Measurements from ENCODE around the gene PNPLA5.
"Not testable (repeated sequence)": the region's sequence is repeated elsewhere in the genome, so short reads cannot be mapped to it uniquely, and the experiment has no call there.

PNPLA5 gene

GRCh38 chr22:43905681-43906080 is 13.9 kb upstream of the PNPLA5 start:
- DNase-seq (ENCODE audit: extremely low spot score) = no peak
- TF ChIP-seq CTCF (IDR thresholded peaks at IDR 0.05; ENCODE audit: control extremely low read depth, extremely low read depth, low read depth, missing control alignments) = no peak
- ChIA-PET POLR2A (no interaction called here), CTCF (interaction anchor here (1.8 kb wide), 1 partner anchor 22 kb away, joined by 10 read pairs; no protein-coding TSS in a partner anchor)

DNA sequence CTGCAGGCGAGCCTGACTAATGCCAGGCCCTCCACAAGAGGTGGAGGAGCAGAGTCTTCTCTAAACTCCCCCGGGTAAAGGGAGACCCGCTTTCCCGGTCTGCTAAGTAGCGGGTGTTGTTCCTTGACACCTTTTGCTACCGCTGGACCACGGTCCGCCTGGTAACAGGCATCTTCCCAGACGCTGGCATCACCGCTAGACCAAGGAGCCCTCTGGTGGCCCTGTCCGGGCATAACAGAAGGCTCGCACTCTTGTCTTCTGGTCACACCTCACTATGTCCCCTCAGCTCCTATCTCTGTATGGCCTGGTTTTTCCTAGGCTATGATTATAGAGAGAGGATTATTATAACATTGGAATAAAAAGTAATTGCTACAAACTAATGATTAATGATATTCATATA is 12.6 kb upstream of the PNPLA5 start:
- CTCF ChIA-PET = interaction anchor here (1.0 kb wide), 1 partner anchor 21 kb away, joined by 3 read pairs; no protein-coding TSS in a partner anchor
- DNase-seq (ENCODE audit: extremely low spot score); POLR2A ChIA-PET: not testable (repeated sequence)

DNA sequence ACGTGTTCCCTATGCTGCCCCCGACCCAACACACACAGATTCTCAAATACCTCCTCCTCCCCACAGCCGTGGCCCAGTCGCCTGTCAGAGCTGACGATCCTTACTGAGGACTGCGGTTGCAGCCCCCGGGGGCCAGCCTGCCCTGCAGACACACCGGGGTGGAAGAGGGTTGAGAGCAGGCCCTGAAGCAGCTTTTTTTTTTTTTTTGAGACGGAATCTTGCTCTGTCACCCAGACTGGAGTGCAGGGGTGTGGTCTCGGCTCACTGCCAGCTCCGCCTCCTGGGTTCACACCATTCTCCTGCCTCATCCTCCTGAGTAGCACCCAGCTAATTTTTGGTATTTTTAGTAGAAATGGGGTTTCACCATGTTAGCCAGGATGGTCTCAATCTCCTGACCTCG is 11.2 kb upstream of the PNPLA5 start:
- CTCF ChIA-PET = interaction anchor here (1.0 to 9.5 kb wide), 3 partner anchors 9 to 19 kb away, joined by 3 to 85 read pairs (median 4); no protein-coding TSS in a partner anchor
- DNase-seq (ENCODE audit: extremely low spot score); POLR2A ChIA-PET: not testable (repeated sequence)

GRCh38 chr22:43901976-43902643 is 10.3 kb upstream of the PNPLA5 start:
- CTCF ChIA-PET = interaction anchor here (9.5 kb wide), 1 partner anchor 18 kb away, joined by 85 read pairs; no protein-coding TSS in a partner anchor
- DNase-seq (ENCODE audit: extremely low spot score) = no peak
- TF ChIP-seq CTCF (IDR thresholded peaks at IDR 0.05; ENCODE audit: control extremely low read depth, extremely low read depth, low read depth, missing control alignments) = no peak
- POLR2A ChIA-PET = no interaction called here

- DNase-seq (ENCODE audit: extremely low spot score) = no peak
- no peak for TF ChIP-seq CTCF (IDR thresholded peaks at IDR 0.05; ENCODE audit: control extremely low read depth, extremely low read depth, low read depth, missing control alignments)
- POLR2A ChIA-PET = no interaction called here
- CTCF ChIA-PET = interaction anchor here (0.8 to 9.5 kb wide), 3 partner anchors 14 to 46 kb away, joined by 3 to 85 read pairs (median 9); no protein-coding TSS in a partner anchor
These were observed 8.4 kb upstream of the PNPLA5 start for GRCh38 chr22:43900206-43900605.

DNA sequence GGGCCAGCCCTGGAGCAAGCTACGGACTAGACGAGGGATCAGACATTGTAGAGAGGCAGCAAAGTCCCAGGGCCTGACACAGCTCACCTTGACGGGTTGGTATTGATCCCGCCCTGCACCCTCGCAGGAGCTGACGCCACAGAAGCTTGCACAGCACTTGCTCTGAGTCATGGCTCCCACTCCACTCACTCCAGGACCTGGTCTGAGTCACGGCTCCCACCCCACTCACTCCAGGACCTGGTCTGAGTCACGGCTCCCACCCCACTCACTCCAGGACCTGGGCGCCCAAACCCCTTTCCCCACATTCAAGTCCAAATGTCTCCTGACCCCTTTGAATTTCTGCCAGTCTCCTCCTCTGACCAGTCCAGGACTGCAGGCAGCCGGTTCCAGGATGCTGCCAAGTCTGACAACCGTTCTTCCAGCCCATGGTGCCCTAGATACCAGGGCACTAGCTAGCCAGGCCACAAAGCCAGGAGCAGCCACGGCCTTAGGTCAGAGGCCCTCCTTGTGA is 6.0 kb upstream of the PNPLA5 start:
- CTCF ChIA-PET = interaction anchor here (0.7 to 9.5 kb wide), 4 partner anchors 8 to 51 kb away, joined by 3 to 85 read pairs (median 4); no protein-coding TSS in a partner anchor
- no peak for DNase-seq (ENCODE audit: extremely low spot score)
- POLR2A ChIA-PET = no interaction called here
- no peak for TF ChIP-seq CTCF (IDR thresholded peaks at IDR 0.05; ENCODE audit: control extremely low read depth, extremely low read depth, low read depth, missing control alignments)

- no peak for DNase-seq (ENCODE audit: extremely low spot score)
- POLR2A ChIA-PET = no interaction called here
These were observed 4.3 kb upstream of the PNPLA5 start for GRCh38 chr22:43895986-43896645.

More at GRCh38 chr22:43895986-43896645, 4.3 kb upstream of the PNPLA5 start:
- no peak for TF ChIP-seq CTCF (IDR thresholded peaks at IDR 0.05; ENCODE audit: control extremely low read depth, extremely low read depth, low read depth, missing control alignments)
- CTCF ChIA-PET = interaction anchor here (9.5 kb wide), 1 partner anchor 12 kb away, joined by 85 read pairs; no protein-coding TSS in a partner anchor
